Cortex of kidney (tissue), 1 donor: ENCODE data around the gene PASD1.
"Not testable (repeated sequence)": the region's sequence is repeated elsewhere in the genome, so short reads cannot be mapped to it uniquely, and the experiment has no call there.

Experiments used
- DNase-seq: peaks from one replicate; lab custom pipeline; 2025; lab: John Stamatoyannopoulos, UW

Gene PASD1

GRCh38 chrX:151563449-151563848, at the start of gene PASD1:
TSS of gene PASD1 (plus strand) at chrX:151563675. CDS start at chrX:151601554, 37,879 bp downstream.
- no peak for DNase-seq

- DNase-seq, result no peak
Observed at GRCh38 chrX:151515237-151515636, 48.2 kb upstream of the PASD1 start.

GRCh38 chrX:151516538-151517187, 46.8 kb upstream of the PASD1 start:
- DNase-seq, result no peak

- DNase-seq, result no peak
Observed at GRCh38 chrX:151517421-151517820, 46.1 kb upstream of the PASD1 start.

- no peak for DNase-seq
Observed at GRCh38 chrX:151523351-151523750, 40.1 kb upstream of the PASD1 start.

GRCh38 chrX:151536571-151536970, 26.9 kb upstream of the PASD1 start:
- DNase-seq, result no peak

GRCh38 chrX:151537572-151537971, 25.9 kb upstream of the PASD1 start:
- DNase-seq, result no peak

GRCh38 chrX:151538190-151539122, 25.0 kb upstream of the PASD1 start:
- DNase-seq, result no peak

- no peak for DNase-seq
Observed at GRCh38 chrX:151543706-151544105, 19.8 kb upstream of the PASD1 start.

- not testable (repeated sequence) for DNase-seq
Observed at GRCh38 chrX:151546226-151546625, 17.2 kb upstream of the PASD1 start.

- not testable (repeated sequence) for DNase-seq
Observed at GRCh38 chrX:151551176-151551575, 12.3 kb upstream of the PASD1 start.

- DNase-seq, result no peak
Observed at GRCh38 chrX:151552743-151553142, 10.7 kb upstream of the PASD1 start.

GRCh38 chrX:151555301-151555700, 8.2 kb upstream of the PASD1 start:
- DNase-seq, result not testable (repeated sequence)

GRCh38 chrX:151562485-151562884, 990 bp upstream of the PASD1 start:
- DNase-seq, result not testable (repeated sequence)

GRCh38 chrX:151563003-151563402, 472 bp upstream of the PASD1 start:
- DNase-seq, result not testable (repeated sequence)

GRCh38 chrX:151564035-151564434, 560 bp downstream of the PASD1 start:
- no peak for DNase-seq

- DNase-seq, result not testable (repeated sequence)
Observed at GRCh38 chrX:151566872-151567271, 3.4 kb downstream of the PASD1 start.

GRCh38 chrX:151570561-151570960, 7.1 kb downstream of the PASD1 start:
- no peak for DNase-seq

- not testable (repeated sequence) for DNase-seq
Observed at GRCh38 chrX:151593384-151593783, 29.9 kb downstream of the PASD1 start.

- no peak for DNase-seq
Observed at GRCh38 chrX:151596282-151596681, 32.8 kb downstream of the PASD1 start.

- DNase-seq, result no peak
Observed at GRCh38 chrX:151604931-151605330, 41.5 kb downstream of the PASD1 start.

GRCh38 chrX:151609222-151609621, 45.7 kb downstream of the PASD1 start:
- no peak for DNase-seq

GRCh38 chrX:151621422-151621821, 57.9 kb downstream of the PASD1 start:
- DNase-seq, result no peak
